Measurements from ENCODE around the gene STK17B. TPM values are rescaled to one million over a fixed set of nuclear protein-coding genes. Genes with fewer than 3 reads are reported as not detected.
A peak's percentile ranks its signal among the peaks of the same experiment; 100 is the strongest.

STK17B gene
- total RNA-seq, 1 donor from 2014 or later: 54.0 TPM

DNA sequence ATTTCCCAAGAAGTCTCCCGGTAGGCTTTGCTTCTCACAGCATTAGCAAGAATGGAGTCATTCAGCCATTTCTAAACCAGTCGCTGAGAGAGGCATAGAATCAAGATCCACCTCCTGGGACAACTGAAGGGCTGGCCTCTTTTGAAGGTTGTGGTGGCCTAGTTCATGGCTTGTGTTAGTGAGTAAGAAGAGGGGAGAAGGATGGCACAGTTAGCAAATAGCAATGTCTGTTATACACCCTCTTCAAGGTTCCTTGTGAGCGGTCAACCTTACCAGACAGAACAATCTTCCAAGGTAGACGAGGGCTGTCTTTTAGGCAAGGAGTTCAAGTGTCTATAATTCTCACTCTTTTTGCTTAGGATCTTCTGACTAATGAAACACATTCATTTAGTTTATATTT is 67.3 kb downstream of the STK17B start:
- ATAC-seq (no peak), DNase-seq (no peak)
- Histone ChIP-seq H3K4me1 (peaks cover 8% of the 10 kb centered on the region), H3K27ac (no peak overlapping the region), H3K4me3 (no peak overlapping the region), H3K9me3 (no peaks in the 10 kb centered on the region), H3K36me3 (no peaks in the 10 kb centered on the region), H3K27me3 (ENCODE audit: low read depth) (no peaks in the 10 kb centered on the region)
- no peak for TF ChIP-seq CTCF (IDR thresholded peaks at IDR 0.05)
- intact Hi-C loops (cut with DNase I): no loop called here

DNA sequence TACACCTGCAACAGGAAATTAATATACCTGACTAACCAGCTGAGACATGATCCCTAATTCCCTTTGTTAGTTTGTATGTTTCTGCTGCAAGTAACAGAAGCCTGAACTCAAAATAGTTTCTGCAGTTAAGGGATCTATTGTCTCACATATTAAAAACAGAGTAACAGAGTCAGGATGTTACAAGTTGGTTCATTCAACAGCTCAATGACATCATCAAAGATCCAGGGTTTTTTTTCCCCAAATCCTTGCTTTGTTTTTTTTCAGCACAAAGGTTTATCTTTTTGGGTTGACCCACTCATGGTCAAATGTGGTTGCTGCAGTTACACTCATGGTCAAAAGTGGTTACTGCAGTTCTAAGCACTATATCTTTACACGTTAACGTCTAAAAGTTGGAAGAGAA is 67.8 kb downstream of the STK17B start:
- Histone ChIP-seq H3K36me3 (no peaks in the 10 kb centered on the region), H3K27ac (no peak overlapping the region), H3K27me3 (ENCODE audit: low read depth) (no peaks in the 10 kb centered on the region), H3K4me1 (peaks cover 8% of the 10 kb centered on the region), H3K4me3 (no peak overlapping the region), H3K9me3 (no peaks in the 10 kb centered on the region)
- ATAC-seq: no peak
- intact Hi-C loops (cut with DNase I): no loop called here
- DNase-seq: no peak
- no peak for TF ChIP-seq CTCF (IDR thresholded peaks at IDR 0.05)

- Histone ChIP-seq H3K4me1 (peaks cover 8% of the 10 kb centered on the region), H3K4me3 (no peak overlapping the region), H3K27ac (no peak overlapping the region), H3K36me3 (no peaks in the 10 kb centered on the region), H3K27me3 (ENCODE audit: low read depth) (no peaks in the 10 kb centered on the region), H3K9me3 (no peaks in the 10 kb centered on the region)
- intact Hi-C loops (cut with DNase I): no loop called here
- peak; percentile 62 to 71 for ATAC-seq
- DNase-seq: no peak
- no peak for TF ChIP-seq CTCF (IDR thresholded peaks at IDR 0.05)
Observed at GRCh38 chr2:196101325-196101991, 69.9 kb downstream of the STK17B start.

- Histone ChIP-seq H3K27me3 (ENCODE audit: low read depth) (no peaks in the 10 kb centered on the region), H3K4me3 (no peak overlapping the region), H3K4me1 (peaks cover 8% of the 10 kb centered on the region), H3K36me3 (no peaks in the 10 kb centered on the region), H3K9me3 (no peaks in the 10 kb centered on the region), H3K27ac (no peak overlapping the region)
- intact Hi-C loops (cut with DNase I): no loop called here
- no peak for TF ChIP-seq CTCF (IDR thresholded peaks at IDR 0.05)
- ATAC-seq (no peak), DNase-seq (no peak)
Observed at GRCh38 chr2:196099916-196100315, 71.5 kb downstream of the STK17B start.

- Histone ChIP-seq H3K27me3 (ENCODE audit: low read depth) (no peaks in the 10 kb centered on the region), H3K4me1 (peaks cover 8% of the 10 kb centered on the region), H3K27ac (no peak overlapping the region), H3K36me3 (no peaks in the 10 kb centered on the region), H3K4me3 (no peak overlapping the region), H3K9me3 (no peaks in the 10 kb centered on the region)
- ATAC-seq (no peak), DNase-seq (no peak)
- intact Hi-C loops (cut with DNase I): no loop called here
- no peak for TF ChIP-seq CTCF (IDR thresholded peaks at IDR 0.05)
Observed at GRCh38 chr2:196097864-196098660, 73.3 kb downstream of the STK17B start.
